Astrocyte (in vitro differentiated cells and primary cell): ENCODE measurements around the gene CFTR.

Experiments used
- CTCF ChIP-seq: IDR thresholded peaks from 2 replicates; pipeline ENCODE4 v1.5.1; 2011; ENCODE audit warnings: low read depth, mild to moderate bottlenecking, inconsistent platforms, low read length, moderate library complexity; ENCODE audit not compliant: insufficient read depth
- EZH2 ChIP-seq: IDR thresholded peaks from 2 replicates; pipeline ENCODE4 v1.6.1; 2012; ENCODE audit warnings: mild to moderate bottlenecking, low read length, inconsistent platforms; ENCODE audit not compliant: insufficient read depth

- no peak for TF ChIP-seq EZH2
- TF ChIP-seq CTCF, result no peak
Measured at GRCh38 chr7:117711556-117711955, 231.7 kb downstream of the CFTR start.
